Measurements from ENCODE around the gene SLC17A2.

- TF ChIP-seq, protein P1, sequence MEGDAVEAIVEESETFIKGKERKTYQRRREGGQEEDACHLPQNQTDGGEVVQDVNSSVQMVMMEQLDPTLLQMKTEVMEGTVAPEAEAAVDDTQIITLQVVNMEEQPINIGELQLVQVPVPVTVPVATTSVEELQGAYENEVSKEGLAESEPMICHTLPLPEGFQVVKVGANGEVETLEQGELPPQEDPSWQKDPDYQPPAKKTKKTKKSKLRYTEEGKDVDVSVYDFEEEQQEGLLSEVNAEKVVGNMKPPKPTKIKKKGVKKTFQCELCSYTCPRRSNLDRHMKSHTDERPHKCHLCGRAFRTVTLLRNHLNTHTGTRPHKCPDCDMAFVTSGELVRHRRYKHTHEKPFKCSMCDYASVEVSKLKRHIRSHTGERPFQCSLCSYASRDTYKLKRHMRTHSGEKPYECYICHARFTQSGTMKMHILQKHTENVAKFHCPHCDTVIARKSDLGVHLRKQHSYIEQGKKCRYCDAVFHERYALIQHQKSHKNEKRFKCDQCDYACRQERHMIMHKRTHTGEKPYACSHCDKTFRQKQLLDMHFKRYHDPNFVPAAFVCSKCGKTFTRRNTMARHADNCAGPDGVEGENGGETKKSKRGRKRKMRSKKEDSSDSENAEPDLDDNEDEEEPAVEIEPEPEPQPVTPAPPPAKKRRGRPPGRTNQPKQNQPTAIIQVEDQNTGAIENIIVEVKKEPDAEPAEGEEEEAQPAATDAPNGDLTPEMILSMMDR (IDR thresholded peaks at IDR 0.05) = no peak
- no peak for TF ChIP-seq ZFX (IDR thresholded peaks at IDR 0.05; ENCODE audit: borderline replicate concordance)
Observed at GRCh38 chr6:25934735-25935313, 4.3 kb upstream of the SLC17A2 start.
